Occipital lobe (tissue), 2 donors: ENCODE measurements around the gene FANCE. TPM values are rescaled to one million over a fixed set of nuclear protein-coding genes. Genes with fewer than 3 reads are reported as not detected.

ENCODE experiments used
- DNase-seq: peaks from one replicate; lab custom pipeline; 2025; lab: John Stamatoyannopoulos, UW
- total RNA-seq: library from RNA; depleted of rRNA; stranded (reverse); fragments of >200 nt; gene quantifications from one replicate; pipeline ENCODE4 v1.2.3, GENCODE V29; 2014

Gene FANCE, protein sequence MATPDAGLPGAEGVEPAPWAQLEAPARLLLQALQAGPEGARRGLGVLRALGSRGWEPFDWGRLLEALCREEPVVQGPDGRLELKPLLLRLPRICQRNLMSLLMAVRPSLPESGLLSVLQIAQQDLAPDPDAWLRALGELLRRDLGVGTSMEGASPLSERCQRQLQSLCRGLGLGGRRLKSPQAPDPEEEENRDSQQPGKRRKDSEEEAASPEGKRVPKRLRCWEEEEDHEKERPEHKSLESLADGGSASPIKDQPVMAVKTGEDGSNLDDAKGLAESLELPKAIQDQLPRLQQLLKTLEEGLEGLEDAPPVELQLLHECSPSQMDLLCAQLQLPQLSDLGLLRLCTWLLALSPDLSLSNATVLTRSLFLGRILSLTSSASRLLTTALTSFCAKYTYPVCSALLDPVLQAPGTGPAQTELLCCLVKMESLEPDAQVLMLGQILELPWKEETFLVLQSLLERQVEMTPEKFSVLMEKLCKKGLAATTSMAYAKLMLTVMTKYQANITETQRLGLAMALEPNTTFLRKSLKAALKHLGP
- 9.5 TPM for total RNA-seq

DNA sequence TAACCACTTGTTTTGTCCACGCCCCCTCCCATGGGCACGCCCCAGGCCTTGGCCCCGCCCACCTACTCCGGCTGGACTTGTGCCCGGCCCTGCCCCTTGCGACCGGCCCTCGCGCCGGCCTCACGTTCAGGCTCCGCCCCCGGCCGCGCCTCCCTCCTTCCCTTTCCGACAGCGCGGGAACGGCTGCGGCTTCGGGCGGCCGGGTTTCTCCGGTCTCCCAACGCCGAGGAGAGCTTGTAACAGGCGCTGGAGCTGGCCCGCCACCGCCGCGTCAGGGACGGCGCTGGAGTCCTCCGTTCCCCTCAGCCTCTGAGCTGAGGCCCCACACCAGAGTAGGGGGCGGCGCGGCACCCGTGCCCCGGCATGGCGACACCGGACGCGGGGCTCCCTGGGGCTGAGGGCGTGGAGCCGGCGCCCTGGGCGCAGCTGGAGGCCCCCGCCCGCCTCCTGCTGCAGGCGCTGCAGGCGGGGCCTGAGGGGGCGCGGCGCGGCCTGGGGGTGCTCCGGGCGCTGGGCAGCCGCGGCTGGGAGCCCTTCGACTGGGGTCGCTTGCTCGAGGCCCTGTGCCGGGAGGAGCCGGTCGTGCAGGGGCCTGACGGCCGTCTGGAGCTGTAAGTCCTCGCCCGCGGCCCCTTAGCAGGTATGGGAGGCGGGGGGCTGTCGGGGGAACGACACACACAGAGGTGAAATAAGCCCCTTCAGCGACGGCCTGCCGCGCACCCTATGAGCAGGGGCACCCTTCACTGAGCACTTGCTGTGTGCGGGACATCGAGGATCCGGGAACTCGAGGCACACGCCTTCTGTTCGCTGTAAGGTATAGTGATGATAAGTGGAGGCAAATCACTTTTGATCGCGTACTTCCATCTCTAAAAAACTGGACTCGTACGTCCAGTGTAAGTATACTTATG is at the start of gene FANCE:
FANCE (plus strand) TSS at position 156 of the 908 bp plus-strand sequence; CDS start at position 364, 208 bp downstream.
- DNase-seq, result peak; percentile 82

DNA sequence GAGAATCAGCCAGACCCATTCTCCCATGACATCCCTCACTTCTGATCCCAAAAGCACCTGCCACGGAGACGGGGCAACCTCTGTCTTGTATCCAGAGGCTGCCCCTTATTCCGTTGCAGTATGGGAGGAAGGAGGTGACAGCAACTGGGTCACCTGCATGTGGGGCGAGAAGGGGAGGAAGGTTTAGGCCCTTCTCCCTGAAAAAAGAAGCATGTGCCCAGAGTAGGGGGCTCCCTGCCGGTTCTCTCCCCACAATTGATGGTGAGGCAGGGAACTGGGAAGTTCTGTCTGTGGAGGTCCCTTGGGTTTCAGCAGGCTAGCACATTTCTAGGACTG is 49.3 kb upstream of the FANCE start:
- no peak for DNase-seq

DNA sequence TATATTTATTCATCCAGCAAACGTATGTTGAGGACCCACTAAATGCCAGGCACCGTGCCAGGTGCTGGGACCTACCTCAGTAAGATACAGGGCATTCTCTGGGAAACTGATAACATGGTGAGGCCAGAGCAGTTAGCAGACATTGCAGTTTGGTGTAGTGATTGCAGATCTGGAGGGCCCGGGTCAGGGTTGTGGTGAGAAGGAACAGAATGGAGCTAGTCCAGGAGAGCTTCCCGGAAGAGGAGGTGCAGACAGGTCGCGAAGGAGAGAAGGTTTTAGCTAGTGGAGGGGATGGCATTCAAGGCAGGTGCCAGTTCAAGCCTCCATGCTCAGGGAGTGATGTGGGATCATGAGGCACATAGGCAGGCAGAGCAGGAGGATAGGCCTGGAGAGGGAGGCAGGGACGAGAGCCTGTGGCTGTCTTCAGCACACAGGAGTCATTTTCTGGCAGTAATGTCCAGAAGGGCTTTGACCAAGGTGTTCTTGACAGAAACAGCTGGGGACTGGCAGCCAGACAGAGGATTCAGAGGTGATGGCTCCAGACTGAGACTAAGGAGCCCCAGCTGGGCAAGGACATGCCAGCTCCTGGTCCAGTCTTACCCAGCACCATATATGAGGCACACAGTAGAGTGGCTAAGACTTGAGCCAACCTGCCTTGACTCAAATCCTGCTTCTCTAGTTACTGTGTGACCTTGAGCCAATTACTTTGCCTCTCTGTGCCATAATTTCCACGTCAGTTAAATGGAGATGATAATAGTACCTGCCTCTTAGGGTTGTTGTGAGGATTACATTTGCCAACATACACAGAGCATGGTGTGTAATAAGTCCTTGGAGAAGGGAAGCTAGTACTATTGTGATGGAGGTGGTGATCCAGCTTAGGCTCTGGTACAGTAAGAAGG is 48.3 kb upstream of the FANCE start:
- DNase-seq, result no peak

DNA sequence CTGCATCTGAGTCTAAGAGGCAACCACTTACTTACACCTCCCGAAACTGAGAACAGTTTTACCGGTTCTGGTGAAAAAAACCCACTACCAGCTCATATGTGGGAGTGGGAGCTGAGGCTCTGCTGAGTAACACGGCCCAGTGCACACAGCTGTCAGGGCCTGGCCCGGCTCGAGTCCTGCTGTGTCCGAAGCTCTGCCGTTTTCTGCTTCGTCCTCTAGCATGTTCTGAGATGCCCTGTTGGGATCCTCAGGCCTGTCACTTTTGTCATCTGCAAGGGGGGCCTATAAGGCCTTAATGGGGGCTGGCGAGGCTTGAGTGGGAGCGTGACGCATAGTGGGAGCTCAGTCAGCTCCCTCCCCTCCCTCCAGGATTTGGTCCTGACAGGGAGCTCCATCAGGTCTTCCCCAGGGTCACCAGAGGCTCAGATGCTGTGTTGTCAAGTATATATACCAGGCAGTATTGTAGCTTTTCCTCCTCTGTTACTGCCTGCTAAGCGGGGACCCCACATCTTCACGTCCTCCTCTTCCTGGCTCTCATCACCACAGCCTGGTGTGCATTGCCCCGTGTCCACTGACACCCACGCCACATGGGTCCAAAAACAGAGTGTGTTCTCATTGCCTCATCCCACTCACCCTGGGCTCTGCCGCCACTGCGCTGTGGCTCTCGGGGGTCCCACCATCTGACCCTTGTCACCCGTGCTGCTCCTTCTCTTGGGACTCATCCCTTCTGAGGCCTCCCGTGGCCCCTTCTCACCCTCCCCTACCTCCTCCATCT is 45.2 kb upstream of the FANCE start:
- DNase-seq, result no peak

DNA sequence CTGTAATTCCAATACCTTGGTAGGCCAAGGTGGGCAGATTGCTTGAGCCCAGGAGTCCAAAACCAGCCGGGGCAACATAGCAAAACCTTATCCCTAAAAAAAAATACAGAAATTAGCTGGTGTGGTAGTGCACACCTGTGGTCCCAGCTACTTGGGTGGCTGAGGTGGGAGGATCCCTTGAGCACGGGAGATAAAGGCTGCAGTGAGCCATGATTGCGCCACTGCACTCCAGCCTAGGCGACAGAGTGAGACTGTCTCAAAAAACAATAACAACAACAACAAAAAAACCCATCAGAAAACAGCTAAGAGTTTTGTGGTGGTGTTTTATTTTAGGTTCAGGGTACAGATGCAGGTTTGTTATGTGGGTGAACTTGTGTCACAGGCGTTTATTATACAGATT is 42.9 kb upstream of the FANCE start:
- no peak for DNase-seq

DNA sequence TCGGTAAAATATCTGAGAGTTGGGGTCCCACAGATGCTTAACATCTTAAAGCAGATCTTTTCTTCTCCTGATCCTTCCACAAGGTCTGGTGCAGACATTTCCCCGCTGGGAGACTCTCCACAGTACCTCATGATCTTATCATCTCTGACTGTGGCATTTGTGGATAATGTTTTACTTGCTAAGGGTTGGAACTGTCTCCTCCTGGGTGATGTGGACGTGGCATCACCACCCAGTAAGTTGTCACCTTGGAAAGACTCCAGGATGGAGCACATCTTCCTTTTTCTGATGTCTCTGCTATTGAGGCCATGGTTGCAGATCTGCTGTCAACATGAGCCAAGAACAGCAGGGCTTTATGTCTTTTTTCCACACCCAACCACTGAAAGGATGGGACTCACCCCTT is 42.0 kb upstream of the FANCE start:
- no peak for DNase-seq

DNA sequence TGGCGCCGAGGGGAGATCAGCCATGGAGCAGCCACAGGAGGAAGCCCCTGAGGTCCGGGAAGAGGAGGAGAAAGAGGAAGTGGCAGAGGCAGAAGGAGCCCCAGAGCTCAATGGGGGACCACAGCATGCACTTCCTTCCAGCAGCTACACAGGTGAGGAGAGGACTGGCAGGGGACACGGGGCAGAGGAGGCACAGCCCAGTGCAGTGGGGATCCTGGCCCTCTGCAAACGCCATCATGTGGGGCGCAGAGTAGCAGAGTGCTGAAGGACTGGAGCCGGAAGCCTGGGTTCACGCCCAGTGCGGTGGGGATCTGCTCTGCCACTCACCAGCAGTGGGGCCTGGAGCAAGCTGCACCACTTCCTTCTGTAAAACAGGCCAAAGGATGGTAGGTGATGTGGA is 41.1 kb upstream of the FANCE start:
- no peak for DNase-seq

DNA sequence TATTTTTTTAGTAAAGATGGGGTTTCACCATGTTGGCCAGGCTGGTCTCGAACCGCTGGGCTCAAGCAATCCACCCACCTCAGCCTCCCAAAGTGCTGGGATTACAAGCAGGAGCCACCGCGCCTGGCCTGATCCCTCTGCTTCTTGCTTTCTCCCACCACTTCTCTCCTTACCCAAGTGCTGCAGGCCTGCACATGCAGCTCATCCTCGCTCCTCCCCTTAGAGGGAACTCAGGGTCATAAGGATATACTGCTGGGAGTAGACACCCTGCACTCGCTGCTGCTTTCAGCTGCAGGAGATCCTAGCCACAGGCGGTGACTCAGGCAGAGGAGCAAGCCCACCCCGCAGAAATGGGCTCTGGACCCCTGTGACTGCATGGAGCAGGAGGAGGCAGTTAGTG is 40.0 kb upstream of the FANCE start:
- no peak for DNase-seq

DNA sequence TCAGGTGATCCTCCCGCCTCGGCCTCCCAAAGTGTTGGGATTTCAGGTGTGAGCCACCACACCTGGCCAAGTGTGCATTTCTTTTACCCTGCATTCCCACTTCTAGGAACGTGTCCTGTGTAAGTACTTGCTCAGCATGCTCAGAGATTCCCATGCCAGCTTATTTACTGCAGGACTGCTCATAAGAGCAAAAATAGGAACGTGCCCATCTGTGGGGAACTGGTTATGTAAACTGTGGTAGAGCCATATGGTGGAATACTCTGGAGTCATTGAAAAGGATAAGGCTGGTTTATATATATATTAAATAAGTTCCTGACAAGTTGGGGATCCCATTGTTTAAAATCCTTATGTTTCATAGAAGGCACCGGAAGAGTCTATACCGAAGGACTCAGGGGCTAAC is 38.2 kb upstream of the FANCE start:
- DNase-seq, result peak; percentile 37

DNA sequence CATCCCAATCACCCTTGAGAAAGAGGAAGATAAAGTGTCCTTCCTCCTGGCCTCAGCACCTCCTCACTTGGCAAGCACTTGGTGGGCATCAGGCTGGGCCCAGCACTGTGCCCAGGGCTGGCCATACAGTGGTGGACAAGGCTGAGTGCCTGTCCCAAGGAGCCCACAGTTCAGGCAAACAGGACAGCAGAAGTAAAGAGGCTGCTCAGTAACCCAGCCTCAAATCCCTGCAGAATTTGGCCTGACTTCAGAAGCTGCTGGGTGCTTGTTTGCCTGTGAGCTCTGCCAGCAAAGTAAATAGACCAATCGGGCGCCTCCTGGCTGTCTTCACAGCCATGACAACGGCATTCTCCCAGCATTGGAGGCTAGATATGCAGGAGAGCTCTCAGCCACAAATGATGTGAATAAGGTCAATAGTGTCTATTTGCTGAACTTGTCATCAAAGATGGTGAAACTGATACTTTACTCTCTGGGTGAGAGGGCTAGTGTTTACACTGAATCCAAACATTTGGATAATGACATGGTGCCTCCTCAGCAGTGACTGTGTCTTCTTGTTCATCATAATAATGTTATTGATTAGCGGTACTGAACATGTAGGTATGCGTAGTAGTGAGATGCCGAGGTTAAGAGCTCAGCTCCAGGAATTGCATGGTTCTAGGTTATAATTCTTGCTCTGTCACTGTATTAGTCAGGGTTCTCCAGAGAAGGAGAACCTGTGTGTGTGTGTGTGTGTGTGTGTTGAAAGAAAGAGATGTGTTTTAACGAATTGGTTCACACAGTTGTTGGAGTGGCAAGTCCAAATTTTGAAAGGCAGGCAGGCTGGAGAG is 36.9 kb upstream of the FANCE start:
- DNase-seq, result peak; percentile 80

DNA sequence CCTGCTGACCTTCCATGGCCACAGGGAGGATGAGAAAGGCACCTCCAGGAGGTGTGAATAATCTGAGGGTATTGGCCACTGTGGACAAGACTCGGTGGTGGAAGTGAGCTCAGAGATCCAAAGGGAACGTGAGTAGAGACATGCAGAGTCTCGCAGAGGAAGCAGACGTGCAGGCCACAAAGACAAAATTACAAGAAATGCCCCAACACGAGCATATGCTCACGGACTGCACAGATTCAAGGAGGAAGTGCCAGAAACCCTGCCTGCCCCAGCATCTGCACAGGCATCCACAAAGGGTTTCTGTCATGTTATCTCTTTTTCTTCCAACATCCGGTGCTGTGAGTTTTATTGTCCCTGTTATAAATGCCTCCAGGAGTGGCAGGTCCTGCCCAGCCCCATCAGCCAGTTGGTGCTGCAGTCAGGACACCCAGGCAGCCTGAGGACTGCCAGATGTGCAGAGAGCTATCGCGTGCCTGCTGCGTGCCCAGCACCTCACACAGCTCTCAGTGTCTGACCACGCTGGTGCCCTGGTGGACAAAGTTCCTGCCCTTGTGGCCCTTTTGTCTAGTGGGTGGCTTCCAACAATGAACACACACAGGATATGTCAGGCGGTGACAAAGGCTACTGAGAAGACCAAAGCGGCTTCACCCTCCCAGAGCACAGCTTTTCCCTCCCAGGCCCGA is 34.0 kb upstream of the FANCE start:
- no peak for DNase-seq

DNA sequence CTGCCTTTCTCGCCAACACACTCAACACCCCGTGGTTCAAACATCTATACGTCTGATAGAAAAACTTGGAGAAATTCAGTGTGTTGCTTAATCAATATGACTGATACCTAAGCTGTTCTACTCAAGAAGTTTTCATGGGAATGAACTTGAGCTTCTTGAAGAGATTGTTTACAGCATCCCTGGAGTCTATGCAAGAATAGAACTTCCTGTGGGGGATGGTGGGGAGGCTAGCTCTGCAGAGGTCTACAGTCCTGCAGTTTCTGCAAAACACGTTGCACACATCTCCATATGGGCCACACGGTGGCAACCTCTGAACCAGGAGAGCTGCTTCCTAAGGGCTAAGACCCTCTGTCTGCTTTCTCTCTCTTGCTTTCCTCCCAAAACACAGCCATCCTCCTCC is 32.7 kb upstream of the FANCE start:
- no peak for DNase-seq

DNA sequence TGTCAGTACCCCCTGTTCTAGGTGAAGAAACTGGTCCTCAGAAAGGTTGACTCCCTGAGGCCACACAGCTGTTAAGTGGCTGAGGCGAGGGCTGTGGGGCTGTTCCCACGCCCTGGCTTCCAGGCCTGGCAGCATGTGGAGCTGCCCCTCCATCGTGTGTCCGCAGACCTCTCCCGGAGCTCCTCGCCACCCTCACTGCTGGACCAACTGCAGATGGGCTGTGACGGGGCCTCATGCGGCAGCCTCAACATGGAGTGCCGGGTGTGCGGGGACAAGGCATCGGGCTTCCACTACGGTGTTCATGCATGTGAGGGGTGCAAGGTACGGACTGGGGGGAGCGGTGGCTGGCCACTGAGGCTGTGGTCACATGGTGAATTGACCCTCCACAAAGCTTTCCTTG is 32.2 kb upstream of the FANCE start:
- no peak for DNase-seq

DNA sequence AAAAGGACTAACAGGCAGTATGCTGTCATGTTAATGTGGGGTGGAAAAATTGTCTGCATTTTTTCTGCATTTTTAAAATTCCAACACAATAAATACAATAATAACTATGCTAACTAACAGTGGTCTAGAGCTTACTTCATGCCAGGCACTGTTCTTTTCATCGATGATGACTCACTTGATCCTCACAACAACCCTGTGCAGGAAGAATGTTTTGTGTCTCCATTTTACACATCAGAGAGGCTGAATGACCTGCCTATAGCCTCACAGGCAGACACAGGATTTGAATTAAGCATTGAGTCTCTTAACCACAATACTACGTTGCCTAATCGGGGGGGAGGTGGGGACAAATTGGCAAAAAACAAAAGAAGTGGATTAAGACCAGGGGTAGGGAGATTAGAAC is 26.9 kb upstream of the FANCE start:
- DNase-seq, result no peak

DNA sequence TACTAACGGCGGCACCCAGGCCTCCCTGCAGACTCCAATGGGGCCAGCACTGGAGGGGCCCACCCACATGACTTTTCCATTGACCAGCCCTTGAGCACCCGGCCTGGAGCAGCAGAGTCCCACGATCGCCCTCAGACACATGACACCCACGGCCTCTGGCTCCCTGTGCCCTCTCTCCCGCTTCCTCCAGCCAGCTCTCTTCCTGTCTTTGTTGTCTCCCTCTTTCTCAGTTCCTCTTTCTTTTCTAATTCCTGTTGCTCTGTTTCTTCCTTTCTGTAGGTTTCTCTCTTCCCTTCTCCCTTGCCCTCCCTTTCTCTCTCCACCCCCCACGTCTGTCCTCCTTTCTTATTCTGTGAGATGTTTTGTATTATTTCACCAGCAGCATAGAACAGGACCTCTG is 26.1 kb upstream of the FANCE start:
- no peak for DNase-seq

DNA sequence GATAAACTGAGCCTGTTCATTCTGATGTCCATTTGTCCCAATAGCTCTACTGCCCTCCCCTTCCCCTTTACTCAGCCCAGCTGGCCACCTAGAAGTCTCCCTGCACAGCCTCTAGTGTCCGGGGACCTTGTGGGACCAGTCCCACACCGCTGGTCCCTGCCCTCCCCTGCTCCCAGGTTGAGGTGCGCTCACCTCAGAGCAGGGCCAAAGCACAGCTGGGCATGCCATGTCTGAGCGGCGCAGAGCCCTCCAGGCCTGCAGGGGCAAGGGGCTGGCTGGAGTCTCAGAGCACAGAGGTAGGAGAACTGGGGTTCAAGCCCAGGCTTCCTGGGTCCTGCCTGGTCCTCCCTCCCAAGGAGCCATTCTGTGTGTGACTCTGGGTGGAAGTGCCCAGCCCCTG is 24.7 kb upstream of the FANCE start:
- DNase-seq, result no peak

DNA sequence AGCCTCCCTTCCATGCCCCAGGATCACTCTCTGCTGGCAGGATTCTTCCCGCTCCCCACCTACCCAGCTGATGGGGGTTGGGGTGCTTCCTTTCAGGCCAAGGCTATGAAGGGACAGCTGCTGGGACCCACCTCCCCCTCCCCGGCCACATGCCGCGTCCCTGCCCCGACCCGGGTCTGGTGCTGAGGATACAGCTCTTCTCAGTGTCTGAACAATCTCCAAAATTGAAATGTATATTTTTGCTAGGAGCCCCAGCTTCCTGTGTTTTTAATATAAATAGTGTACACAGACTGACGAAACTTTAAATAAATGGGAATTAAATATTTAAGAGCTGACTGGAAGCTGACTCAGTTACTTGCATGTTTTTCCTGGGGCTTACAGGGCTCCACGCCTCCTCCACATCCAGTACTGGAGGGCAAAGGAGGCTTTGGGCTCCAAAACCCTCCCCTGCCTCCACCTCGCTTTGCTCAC is 24.3 kb upstream of the FANCE start:
- DNase-seq, result no peak

DNA sequence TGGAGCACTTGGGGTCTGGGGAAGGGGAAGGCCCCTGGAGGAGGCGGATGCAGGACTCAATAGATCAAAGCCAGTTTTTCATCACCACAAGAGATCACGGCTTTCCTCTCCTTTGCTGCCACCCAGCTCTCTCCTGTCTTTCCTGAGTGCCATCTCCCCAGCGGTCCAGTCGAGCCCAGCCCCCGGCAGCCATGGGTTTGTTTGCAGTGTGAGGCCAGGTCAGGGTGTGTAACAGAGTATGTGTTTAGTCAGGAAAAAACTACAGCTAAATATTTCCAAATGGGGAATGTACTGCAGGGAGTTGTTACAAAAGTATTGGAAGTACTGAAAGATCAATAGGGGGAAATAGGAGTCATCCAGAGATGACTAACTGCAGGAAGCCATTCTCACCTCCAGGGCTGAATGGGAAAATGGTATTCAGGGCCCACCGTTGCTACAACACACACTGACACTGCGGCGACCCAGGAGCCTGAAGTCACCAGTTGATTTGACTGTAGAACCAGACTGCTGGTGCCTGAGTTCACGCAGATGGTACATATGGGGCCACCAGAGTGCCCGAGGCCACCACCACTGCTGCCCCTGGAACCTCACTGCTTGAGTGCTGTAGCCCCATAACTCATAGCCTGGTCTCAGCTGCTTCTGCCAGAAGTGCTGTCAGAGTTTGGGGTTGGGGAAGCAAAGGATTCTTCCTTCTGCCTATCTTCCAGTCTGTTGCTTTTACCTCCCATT is 23.6 kb upstream of the FANCE start:
- DNase-seq, result no peak
